Activated naive CD8-positive, alpha-beta T cell treated with anti-CD3 and anti-CD28 coated beads for 36 hours (primary cell): ENCODE results near the gene GRK5. TPM values are rescaled to one million over a fixed set of nuclear protein-coding genes. Genes with fewer than 3 reads are reported as not detected.

ENCODE experiments used
- DNase-seq: peaks from one replicate; pipeline ENCODE4 v3.0.0; 2021
- H3K27ac Mint-ChIP-seq: one replicate; pipeline ENCODE4 v1.8.0; 2022; ENCODE audit warnings: mild to moderate bottlenecking, moderate library complexity, mixed read lengths
- H3K27me3 Mint-ChIP-seq: one replicate; pipeline ENCODE4 v1.8.0; 2022; ENCODE audit warnings: mild to moderate bottlenecking, mixed read lengths
- H3K36me3 Mint-ChIP-seq: one replicate; pipeline ENCODE4 v1.8.0; 2021; ENCODE audit warnings: mild to moderate bottlenecking, mixed read lengths
- H3K4me1 Mint-ChIP-seq: one replicate; pipeline ENCODE4 v1.8.0; 2021; ENCODE audit warnings: mixed read lengths
- H3K4me3 Mint-ChIP-seq: one replicate; pipeline ENCODE4 v1.8.0; 2022; ENCODE audit warnings: mild to moderate bottlenecking, moderate library complexity, mixed read lengths
- H3K9me3 Mint-ChIP-seq: one replicate; pipeline ENCODE4 v1.8.0; 2022; ENCODE audit warnings: mixed read lengths
- total RNA-seq, 2 experiments: library from RNA; stranded (reverse); gene quantifications; one replicate each; pipeline ENCODE4 v1.2.3, GENCODE V29; 2021

GRK5 gene
- total RNA-seq, 2 experiments from 2014 or later, result 12.8 TPM

GRCh38 chr10:119466655-119467054 is 259.3 kb downstream of the GRK5 start:
- no peaks in the 10 kb centered on the region for H3K36me3 Mint-ChIP-seq
- no peaks in the 10 kb centered on the region for H3K9me3 Mint-ChIP-seq
- peak; percentile 50 for DNase-seq
- H3K27me3 Mint-ChIP-seq, result no peaks in the 10 kb centered on the region
- no peak overlapping the region for H3K4me3 Mint-ChIP-seq
- H3K4me1 Mint-ChIP-seq, result peaks cover 11% of the 10 kb centered on the region
- no peak overlapping the region for H3K27ac Mint-ChIP-seq

DNA sequence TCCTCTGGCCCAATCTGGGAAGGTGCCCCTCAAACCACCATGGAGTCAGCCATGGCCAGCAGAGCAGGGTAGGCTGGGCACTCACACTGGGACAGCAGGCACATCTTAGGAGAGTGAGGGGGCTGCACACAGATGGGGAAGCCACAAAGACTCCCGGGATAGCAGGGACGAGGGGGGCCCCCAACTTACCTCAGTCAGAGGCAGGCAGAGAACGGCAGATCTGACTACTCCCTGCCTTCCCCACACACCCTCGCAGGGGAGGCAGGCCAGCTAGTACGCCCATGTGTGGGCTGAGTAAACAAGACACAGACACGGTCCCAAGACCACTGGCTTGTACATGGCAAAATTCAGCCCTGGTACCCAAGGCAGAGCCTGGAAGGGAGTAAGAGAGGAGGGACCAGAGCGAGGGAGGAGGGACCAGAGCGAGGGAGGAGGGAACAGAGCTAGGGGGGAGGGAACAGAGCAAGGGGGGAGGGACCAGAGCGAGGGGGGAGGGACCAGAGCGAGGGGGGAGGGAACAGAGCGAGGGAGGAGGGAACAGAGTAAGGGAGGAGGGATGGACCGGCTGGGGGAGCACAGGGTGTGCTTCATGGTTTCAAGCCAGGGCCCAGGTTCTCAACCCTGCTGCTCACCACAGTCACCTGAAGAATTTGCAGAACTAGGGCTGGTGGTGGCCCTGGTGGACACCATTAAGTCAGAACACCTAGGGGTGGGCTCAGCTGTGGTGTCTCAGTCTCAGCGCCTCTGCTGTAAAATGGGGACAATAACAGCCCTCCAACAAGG is 261.4 kb downstream of the GRK5 start:
- Mint-ChIP-seq H3K4me3 (no peak overlapping the region), H3K27ac (no peak overlapping the region), H3K36me3 (no peaks in the 10 kb centered on the region), H3K9me3 (no peaks in the 10 kb centered on the region), H3K4me1 (peaks cover 11% of the 10 kb centered on the region), H3K27me3 (no peaks in the 10 kb centered on the region)
- DNase-seq, result no peak

DNA sequence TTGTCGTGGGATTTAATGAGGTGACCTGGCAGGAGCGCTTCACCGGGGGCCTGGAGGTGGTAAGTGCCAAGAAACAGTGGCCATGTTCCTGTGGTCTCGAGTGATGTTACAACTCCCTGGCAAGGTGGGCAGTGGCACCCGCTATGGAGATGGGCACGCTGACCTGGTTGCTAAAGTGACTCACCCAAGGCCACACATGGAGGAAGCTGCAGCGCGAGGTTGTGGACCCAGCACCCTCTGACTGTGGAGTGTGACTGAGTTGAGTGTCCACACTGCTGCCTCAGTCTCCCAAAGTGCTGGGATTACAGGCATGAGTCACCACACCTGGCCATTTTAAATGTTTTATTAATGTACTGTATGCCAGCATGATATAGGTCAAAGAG is 261.9 kb downstream of the GRK5 start:
- Mint-ChIP-seq H3K27me3 (no peaks in the 10 kb centered on the region), H3K36me3 (no peaks in the 10 kb centered on the region), H3K27ac (no peak overlapping the region), H3K4me1 (peaks cover 11% of the 10 kb centered on the region), H3K4me3 (no peak overlapping the region), H3K9me3 (peaks cover 1% of the 10 kb centered on the region)
- no peak for DNase-seq

GRCh38 chr10:119469846-119470245 is 262.5 kb downstream of the GRK5 start:
- no peak overlapping the region for H3K27ac Mint-ChIP-seq
- peaks cover 1% of the 10 kb centered on the region for H3K9me3 Mint-ChIP-seq
- no peaks in the 10 kb centered on the region for H3K27me3 Mint-ChIP-seq
- H3K36me3 Mint-ChIP-seq, result no peaks in the 10 kb centered on the region
- no peak for DNase-seq
- H3K4me1 Mint-ChIP-seq, result peaks cover 11% of the 10 kb centered on the region
- no peak overlapping the region for H3K4me3 Mint-ChIP-seq

DNA sequence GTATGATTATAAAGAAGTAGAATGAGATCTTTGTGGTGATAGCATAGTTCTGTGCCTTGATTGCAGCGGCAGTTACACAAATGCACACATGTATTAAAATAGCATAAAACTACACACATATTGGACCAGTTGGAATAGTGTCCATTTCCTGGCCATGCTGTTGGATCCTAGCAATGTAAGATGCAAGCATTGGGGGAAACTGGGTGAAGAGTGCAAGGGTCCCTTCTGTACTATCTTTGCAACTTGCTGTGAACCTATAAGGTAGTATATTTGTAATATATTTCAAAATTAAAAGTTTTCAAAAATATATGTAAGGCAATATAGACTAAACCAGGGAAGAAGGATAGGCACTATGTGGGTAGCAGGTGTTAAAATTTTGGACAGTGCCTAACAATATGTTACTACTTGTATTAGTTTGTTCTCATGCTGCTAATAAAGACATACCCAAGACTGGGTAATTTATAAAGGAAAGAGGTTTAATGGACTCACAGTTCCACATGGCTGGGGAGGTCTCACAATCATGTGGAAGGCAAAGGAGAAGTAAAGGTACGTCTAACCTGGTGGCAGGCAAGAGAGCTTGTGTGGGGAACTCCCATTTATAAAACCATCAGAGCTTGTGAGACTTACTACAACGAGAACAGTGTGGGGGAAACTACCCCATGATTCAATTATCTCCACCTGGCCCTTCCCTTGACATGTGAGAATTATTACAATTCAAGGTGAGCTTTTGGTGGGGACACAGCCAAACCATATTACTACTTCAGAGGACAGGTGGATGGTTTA is 263.7 kb downstream of the GRK5 start:
- DNase-seq, result no peak
- Mint-ChIP-seq H3K4me1 (peaks cover 11% of the 10 kb centered on the region), H3K4me3 (no peak overlapping the region), H3K36me3 (no peaks in the 10 kb centered on the region), H3K27me3 (no peaks in the 10 kb centered on the region), H3K27ac (no peak overlapping the region), H3K9me3 (peaks cover 1% of the 10 kb centered on the region)

GRCh38 chr10:119473771-119474170 is 266.4 kb downstream of the GRK5 start:
- Mint-ChIP-seq H3K36me3 (no peaks in the 10 kb centered on the region), H3K4me3 (no peak overlapping the region), H3K9me3 (peaks cover 1% of the 10 kb centered on the region), H3K4me1 (peaks cover 23% of the 10 kb centered on the region), H3K27me3 (no peaks in the 10 kb centered on the region), H3K27ac (no peak overlapping the region)
- DNase-seq, result no peak

GRCh38 chr10:119474606-119475005 is 267.2 kb downstream of the GRK5 start:
- Mint-ChIP-seq H3K4me1 (peaks cover 32% of the 10 kb centered on the region), H3K36me3 (no peaks in the 10 kb centered on the region), H3K9me3 (peaks cover 1% of the 10 kb centered on the region), H3K27ac (no peak overlapping the region), H3K4me3 (no peak overlapping the region), H3K27me3 (no peaks in the 10 kb centered on the region)
- no peak for DNase-seq

DNA sequence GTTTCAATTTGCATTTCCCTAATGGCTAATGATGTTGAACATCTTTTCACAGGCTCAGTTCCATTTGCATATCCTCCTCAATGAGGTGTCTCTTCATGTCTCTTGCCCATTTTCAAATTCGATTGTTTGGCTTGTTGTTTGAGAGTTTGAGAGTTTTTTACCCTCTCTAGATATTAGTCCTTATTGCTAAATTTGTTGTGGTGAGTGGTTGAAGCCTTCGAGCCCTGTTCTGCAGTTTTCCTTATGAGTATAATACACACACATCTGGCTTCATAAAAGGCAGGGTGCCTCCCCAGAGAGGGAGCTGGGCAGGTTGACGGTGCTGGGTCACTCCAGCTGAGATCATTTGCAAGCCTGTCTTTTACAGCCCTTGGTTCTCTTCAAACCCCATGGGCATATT is 270.1 kb downstream of the GRK5 start:
- Mint-ChIP-seq H3K9me3 (peaks cover 1% of the 10 kb centered on the region), H3K36me3 (no peaks in the 10 kb centered on the region), H3K27me3 (no peaks in the 10 kb centered on the region), H3K27ac (no peak overlapping the region), H3K4me1 (peaks cover 32% of the 10 kb centered on the region), H3K4me3 (no peak overlapping the region)
- DNase-seq, result no peak

DNA sequence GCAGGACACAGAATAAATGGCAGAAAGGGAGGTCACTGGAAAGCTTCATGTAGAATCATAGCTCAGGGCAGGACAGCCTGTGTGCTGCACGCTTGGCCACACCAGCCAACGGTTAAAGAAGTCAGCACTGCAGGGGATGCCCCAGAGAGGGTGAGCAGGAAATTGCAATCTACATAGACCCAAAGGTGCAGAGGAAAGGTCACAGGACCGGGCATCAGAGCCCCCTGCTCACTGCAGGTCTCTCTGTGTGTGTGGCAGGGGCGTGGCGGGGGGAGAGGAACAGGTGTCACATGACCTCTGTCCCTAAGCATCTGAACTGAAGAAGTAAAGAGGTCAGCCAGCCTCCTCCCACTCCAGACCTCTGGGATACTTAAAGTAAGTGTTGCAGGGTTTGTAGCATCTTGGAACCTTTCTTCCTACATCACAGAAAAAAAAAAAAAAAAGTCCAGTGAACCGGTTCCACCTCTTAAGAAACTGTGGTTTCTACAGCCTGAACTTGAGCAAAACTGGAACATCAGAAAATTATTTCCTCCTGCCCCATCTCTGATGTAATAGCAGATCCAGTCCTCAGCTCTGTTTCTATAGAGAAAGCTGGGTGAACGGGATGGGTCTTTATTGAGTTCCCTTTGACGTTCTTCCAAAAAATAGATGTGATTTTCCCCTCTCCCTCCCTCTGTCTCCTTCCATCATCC is 270.9 kb downstream of the GRK5 start:
- Mint-ChIP-seq H3K9me3 (peaks cover 1% of the 10 kb centered on the region), H3K36me3 (no peaks in the 10 kb centered on the region), H3K27ac (peak overlapping the region; percentile 77), H3K4me3 (peak overlapping the region; percentile 30), H3K4me1 (peaks cover 32% of the 10 kb centered on the region), H3K27me3 (no peaks in the 10 kb centered on the region)
- peak; percentile 56 for DNase-seq

DNA sequence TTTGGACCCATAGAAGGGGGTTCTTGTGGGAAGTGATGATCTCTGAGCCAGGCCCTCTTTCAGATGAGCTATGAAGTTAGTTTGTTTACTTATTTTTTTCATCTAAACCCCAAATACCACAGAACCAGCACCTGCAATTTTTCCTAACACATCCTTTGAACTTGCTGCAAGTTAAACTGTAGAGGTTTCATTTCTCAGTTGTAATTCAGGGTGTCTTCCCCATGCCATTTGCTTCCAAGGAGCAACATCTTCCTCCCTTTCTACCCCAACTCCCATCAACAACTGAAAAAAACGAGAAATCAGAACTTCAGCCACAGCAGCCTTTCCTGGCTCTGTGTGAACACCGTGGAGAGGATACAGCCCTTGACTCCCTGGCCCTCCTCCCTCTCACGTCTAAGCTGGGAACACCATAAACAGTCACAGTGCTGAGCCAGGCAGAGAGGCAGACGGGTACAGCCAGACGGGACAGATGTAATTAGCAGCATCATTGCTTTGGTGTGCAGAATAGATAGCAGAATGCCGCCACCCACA is 271.5 kb downstream of the GRK5 start:
- H3K4me3 Mint-ChIP-seq, result peak overlapping the region; percentile 46
- peaks cover 1% of the 10 kb centered on the region for H3K9me3 Mint-ChIP-seq

DNA sequence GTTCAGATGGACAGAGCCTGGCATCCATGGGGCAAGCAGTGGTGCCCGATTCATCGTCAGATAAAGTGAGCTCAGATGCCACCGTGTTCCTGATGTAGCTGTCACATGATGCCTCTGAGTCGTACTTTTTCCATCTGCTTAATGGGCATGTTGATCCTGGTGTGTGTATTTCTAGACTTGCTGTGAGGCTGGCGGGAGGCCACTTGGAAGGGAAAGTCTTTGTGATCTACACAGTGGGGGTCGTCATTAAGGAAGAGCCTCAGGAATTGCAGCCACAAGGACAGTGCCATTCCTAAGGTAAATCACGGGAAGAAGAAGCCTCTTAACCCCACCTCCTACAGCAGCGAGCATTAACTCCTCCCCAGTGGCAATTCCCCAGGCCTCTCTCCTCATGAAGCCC is 272.2 kb downstream of the GRK5 start:
- no peaks in the 10 kb centered on the region for H3K9me3 Mint-ChIP-seq
- H3K4me1 Mint-ChIP-seq, result peaks cover 32% of the 10 kb centered on the region
- no peak for DNase-seq
- no peaks in the 10 kb centered on the region for H3K27me3 Mint-ChIP-seq
- no peaks in the 10 kb centered on the region for H3K36me3 Mint-ChIP-seq
- no peak overlapping the region for H3K4me3 Mint-ChIP-seq
- peak overlapping the region; percentile 77 for H3K27ac Mint-ChIP-seq

More for the DNA sequence above, 271.5 kb downstream of the GRK5 start:
- no peaks in the 10 kb centered on the region for H3K36me3 Mint-ChIP-seq
- peaks cover 32% of the 10 kb centered on the region for H3K4me1 Mint-ChIP-seq
- no peaks in the 10 kb centered on the region for H3K27me3 Mint-ChIP-seq
- no peak for DNase-seq
- peak overlapping the region; percentile 77 for H3K27ac Mint-ChIP-seq

DNA sequence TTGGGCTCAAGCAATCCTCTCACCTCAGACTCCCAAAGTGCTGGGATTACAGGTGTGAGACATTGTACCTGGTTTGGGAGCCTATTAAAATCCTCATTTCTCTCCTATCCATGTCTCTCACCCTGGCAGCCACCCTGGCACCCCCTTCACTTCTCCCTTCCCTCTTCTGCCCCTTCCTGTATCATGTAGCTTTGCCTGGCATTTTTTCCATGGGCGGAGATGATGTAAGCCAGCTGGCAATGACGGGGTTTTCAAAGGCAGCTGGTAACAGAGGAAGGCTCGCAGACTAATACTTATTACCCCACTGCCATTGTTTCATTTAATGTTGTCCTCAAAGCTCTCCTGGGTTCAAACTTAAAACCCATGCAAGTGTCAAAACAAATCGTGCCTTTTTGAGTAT is 273.3 kb downstream of the GRK5 start:
- Mint-ChIP-seq H3K27me3 (no peaks in the 10 kb centered on the region), H3K9me3 (no peaks in the 10 kb centered on the region), H3K4me3 (no peak overlapping the region), H3K4me1 (peaks cover 35% of the 10 kb centered on the region), H3K27ac (no peak overlapping the region), H3K36me3 (no peaks in the 10 kb centered on the region)
- DNase-seq, result no peak

DNA sequence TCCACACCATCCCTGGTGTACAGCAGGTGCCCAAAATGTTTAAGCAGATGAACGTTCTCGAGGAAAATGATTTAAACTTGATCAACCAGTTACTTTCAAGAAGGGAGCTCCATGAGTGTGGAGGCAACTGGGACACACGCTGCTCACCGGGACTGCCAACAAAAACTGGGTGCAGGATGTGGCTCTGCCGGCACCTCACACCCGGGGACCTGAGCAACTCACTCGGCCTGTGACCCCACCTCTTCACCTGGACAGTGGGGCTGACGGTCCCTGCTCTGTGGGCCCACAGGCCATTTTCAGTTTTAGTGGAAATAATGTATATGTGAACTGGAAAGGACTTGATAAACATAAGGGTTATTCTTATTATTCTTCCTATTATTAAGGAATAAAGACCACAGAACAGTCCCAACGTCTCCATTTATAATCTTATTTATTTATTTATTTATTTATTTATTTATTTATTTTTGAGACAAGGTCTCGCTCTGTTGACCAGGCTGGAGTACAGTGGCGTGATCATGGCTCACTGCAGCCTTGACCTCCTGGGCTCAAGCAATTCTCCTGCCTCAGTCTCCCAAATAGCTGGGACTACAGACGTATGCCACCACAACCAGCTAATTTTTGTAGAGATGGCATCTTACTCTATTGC is 274.5 kb downstream of the GRK5 start:
- no peak for DNase-seq
- Mint-ChIP-seq H3K9me3 (no peaks in the 10 kb centered on the region), H3K27me3 (no peaks in the 10 kb centered on the region), H3K27ac (no peak overlapping the region), H3K4me1 (peaks cover 32% of the 10 kb centered on the region), H3K4me3 (no peak overlapping the region), H3K36me3 (no peaks in the 10 kb centered on the region)

DNA sequence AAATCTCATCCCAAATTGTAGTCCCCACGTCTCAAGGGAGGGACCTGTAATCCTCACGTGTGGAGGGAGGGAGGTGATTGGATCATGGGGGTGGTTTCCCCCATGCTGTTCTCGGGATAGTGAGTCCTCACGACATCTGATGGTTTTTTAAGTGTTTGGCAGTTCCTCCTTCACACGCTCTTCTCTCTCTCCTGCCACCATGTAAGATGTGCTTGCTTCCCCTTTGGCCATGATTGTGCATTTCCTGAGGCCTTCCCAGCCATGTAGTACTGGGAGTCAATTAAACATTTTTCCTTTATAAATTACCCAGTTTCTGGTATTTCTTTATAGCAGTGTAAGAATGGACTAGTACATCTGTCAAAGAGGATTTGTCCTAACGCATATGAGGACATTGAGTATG is 275.6 kb downstream of the GRK5 start:
- H3K9me3 Mint-ChIP-seq, result no peaks in the 10 kb centered on the region
- no peaks in the 10 kb centered on the region for H3K27me3 Mint-ChIP-seq
- H3K4me3 Mint-ChIP-seq, result no peak overlapping the region
- peaks cover 29% of the 10 kb centered on the region for H3K4me1 Mint-ChIP-seq
- no peaks in the 10 kb centered on the region for H3K36me3 Mint-ChIP-seq
- H3K27ac Mint-ChIP-seq, result no peak overlapping the region
- no peak for DNase-seq

DNA sequence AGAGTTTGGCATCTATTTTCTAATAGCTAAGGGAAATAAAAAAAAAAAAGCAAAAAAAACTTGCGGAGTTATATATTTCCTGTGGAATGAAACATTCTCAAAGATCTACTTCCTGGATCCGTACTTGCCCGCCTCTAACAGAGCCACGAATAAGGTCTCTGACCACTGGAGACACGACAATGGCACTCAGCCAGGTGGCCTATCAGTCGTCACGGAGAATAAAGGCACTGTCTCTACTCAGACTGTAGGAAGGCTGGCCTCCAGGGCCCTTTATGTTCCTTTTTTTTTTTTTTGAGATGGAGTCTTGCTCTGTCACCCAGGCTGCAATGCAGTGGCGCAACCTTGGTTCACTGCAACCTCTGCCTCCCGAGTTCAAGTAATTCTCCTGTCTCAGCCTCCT is 276.5 kb downstream of the GRK5 start:
- Mint-ChIP-seq H3K36me3 (no peaks in the 10 kb centered on the region), H3K9me3 (no peaks in the 10 kb centered on the region), H3K4me1 (peaks cover 23% of the 10 kb centered on the region), H3K27ac (no peak overlapping the region), H3K4me3 (no peak overlapping the region), H3K27me3 (no peaks in the 10 kb centered on the region)
- DNase-seq, result no peak
